Renal cortex interstitium (tissue), 11 donors: ENCODE measurements around the gene HADH. TPM values are rescaled to one million over a fixed set of nuclear protein-coding genes. Genes with fewer than 3 reads are reported as not detected.

Experiments
- DNase-seq, 11 donors: peaks; one replicate each; pipeline ENCODE4 v3.0.0-alpha.2; 2013; ENCODE audit warnings: low read depth in 9 of 11, low spot score in 4 of 11; ENCODE audit errors: extremely low read depth in 1 of 11
- polyA plus RNA-seq, 3 donors: library from polyadenylated mRNA; unstranded; fragments of 120-200 nt; gene quantifications; one replicate each; pipeline ENCODE4 v1.2.1, GENCODE V29; 2013; ENCODE audit not compliant: insufficient read length in 3 of 3

Gene HADH
- polyA plus RNA-seq, 3 donors = 88.2 to 101 (median 97.1) TPM

- DNase-seq = no peak
These were observed 91.6 kb downstream of the HADH start for GRCh38 chr4:108081256-108081655.

Other genes with a start within 250 kb of the HADH start
- 10 to 100 TPM in 2 of 3 donors, 1 to 10 TPM in 1; 10.0 to 16.9 (median 13.2) TPM for gene SGMS2, start 165.0 kb upstream of the HADH start, polyA plus RNA-seq
- gene CYP2U1, start 58.3 kb upstream of the HADH start, polyA plus RNA-seq = 1 to 10 TPM; 4.4 to 5.6 (median 4.6) TPM
- gene LEF1, start 179.0 kb downstream of the HADH start, polyA plus RNA-seq = 10 to 100 TPM; 68.6 to 85.9 (median 70.5) TPM